HG02623 (cell line): ENCODE measurements around the gene ANKRD11.

Experiments
- ATAC-seq: cut with Tn5 transposase; IDR thresholded peaks from one replicate; pipeline ENCODE4 v1.9.1; 2021; ENCODE audit warnings: moderate library complexity; ENCODE audit not compliant: unreplicated experiment

ANKRD11 gene

GRCh38 chr16:89354325-89354724 lies 136.0 kb downstream of the ANKRD11 start:
- ATAC-seq: no peak

GRCh38 chr16:89352091-89352681 lies 138.2 kb downstream of the ANKRD11 start:
- no peak for ATAC-seq

- ATAC-seq: no peak
Measured at GRCh38 chr16:89351645-89352044, 138.7 kb downstream of the ANKRD11 start.

GRCh38 chr16:89350701-89351380 lies 139.5 kb downstream of the ANKRD11 start:
- no peak for ATAC-seq

GRCh38 chr16:89349947-89350633 lies 140.3 kb downstream of the ANKRD11 start:
- ATAC-seq: no peak

- ATAC-seq: no peak
Measured at GRCh38 chr16:89347807-89348206, 142.6 kb downstream of the ANKRD11 start.

GRCh38 chr16:89346869-89347268 lies 143.5 kb downstream of the ANKRD11 start:
- ATAC-seq: no peak

- ATAC-seq: no peak
Measured at GRCh38 chr16:89345642-89346150, 144.7 kb downstream of the ANKRD11 start.

GRCh38 chr16:89344846-89345611 lies 145.3 kb downstream of the ANKRD11 start:
- no peak for ATAC-seq

GRCh38 chr16:89344458-89344834 lies 145.9 kb downstream of the ANKRD11 start:
- no peak for ATAC-seq

- no peak for ATAC-seq
Measured at GRCh38 chr16:89343501-89344457, 146.6 kb downstream of the ANKRD11 start.

- ATAC-seq: no peak
Measured at GRCh38 chr16:89341697-89342694, 148.4 kb downstream of the ANKRD11 start.

- ATAC-seq: no peak
Measured at GRCh38 chr16:89341279-89341678, 149.1 kb downstream of the ANKRD11 start.

- no peak for ATAC-seq
Measured at GRCh38 chr16:89338863-89339262, 151.5 kb downstream of the ANKRD11 start.

GRCh38 chr16:89337965-89338364 lies 152.4 kb downstream of the ANKRD11 start:
- ATAC-seq: no peak

GRCh38 chr16:89335803-89336485 lies 154.4 kb downstream of the ANKRD11 start:
- ATAC-seq: no peak

GRCh38 chr16:89334988-89335802 lies 155.2 kb downstream of the ANKRD11 start:
- no peak for ATAC-seq

- ATAC-seq: no peak
Measured at GRCh38 chr16:89334461-89334860, 155.9 kb downstream of the ANKRD11 start.
